Measurements from ENCODE around the gene SYNDIG1. TPM values are rescaled to one million over a fixed set of nuclear protein-coding genes. Genes with fewer than 3 reads are reported as not detected.

SYNDIG1 gene
- total RNA-seq, 2 experiments from 2014 or later: not detected

DNA sequence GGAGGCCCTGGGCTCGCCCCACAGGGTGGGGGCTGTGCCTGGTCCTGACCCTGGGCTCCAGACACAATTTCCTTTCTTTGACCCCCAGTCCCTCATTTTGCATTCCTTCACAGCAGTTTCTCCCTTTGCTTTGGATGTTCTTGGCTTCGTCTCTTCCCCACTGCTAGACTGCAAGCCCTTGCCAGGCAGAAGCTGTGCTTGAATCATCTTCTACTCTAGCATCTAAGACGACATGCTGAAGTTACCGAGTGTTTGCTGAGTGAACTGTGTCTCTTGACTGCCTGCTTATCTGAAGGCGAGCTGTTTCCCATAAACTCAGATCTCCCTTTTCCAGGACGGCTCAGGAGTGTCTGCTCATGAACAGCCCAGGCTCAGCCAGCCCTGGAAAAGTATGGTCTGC, 14.3 kb upstream of the SYNDIG1 start:
- intact Hi-C loops (cut with DNase I, micrococcal nuclease): no loop called here
- Mint-ChIP-seq H3K4me3 (no peak overlapping the region), H3K27ac (no peak overlapping the region), H3K27me3 (no peaks in the 10 kb centered on the region), H3K9me3 (no peaks in the 10 kb centered on the region), H3K36me3 (ENCODE audit: low read depth) (no peaks in the 10 kb centered on the region), H3K4me1 (ENCODE audit: low read depth) (peaks cover 7% of the 10 kb centered on the region)
- Histone ChIP-seq H3K4me3 (ENCODE audit: low read length) (no peak overlapping the region), H3K36me3 (ENCODE audit: insufficient read depth, low read length) (no peaks in the 10 kb centered on the region), H3K27me3 (ENCODE audit: control insufficient read depth in 1 of 2, insufficient read depth in 2 of 2, low read length in 2 of 2) (no peaks in the 10 kb centered on the region), H3K4me1 (ENCODE audit: insufficient read depth, low read length) (no peaks in the 10 kb centered on the region), H3K27ac (ENCODE audit: low read depth in 1 of 2, low read length in 2 of 2) (no peak overlapping the region), H3K9me3 (ENCODE audit: control insufficient read depth in 1 of 2, insufficient read depth in 1 of 2, low read length in 2 of 2) (no peaks in the 10 kb centered on the region)
- TF ChIP-seq, protein P1, sequence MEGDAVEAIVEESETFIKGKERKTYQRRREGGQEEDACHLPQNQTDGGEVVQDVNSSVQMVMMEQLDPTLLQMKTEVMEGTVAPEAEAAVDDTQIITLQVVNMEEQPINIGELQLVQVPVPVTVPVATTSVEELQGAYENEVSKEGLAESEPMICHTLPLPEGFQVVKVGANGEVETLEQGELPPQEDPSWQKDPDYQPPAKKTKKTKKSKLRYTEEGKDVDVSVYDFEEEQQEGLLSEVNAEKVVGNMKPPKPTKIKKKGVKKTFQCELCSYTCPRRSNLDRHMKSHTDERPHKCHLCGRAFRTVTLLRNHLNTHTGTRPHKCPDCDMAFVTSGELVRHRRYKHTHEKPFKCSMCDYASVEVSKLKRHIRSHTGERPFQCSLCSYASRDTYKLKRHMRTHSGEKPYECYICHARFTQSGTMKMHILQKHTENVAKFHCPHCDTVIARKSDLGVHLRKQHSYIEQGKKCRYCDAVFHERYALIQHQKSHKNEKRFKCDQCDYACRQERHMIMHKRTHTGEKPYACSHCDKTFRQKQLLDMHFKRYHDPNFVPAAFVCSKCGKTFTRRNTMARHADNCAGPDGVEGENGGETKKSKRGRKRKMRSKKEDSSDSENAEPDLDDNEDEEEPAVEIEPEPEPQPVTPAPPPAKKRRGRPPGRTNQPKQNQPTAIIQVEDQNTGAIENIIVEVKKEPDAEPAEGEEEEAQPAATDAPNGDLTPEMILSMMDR (IDR thresholded peaks at IDR 0.05): no peak
- ChIA-PET CTCF (no interaction called here), POLR2A (no interaction called here)
- ATAC-seq (ENCODE audit: poor library complexity): no peak
- DNase-seq: no peak

DNA sequence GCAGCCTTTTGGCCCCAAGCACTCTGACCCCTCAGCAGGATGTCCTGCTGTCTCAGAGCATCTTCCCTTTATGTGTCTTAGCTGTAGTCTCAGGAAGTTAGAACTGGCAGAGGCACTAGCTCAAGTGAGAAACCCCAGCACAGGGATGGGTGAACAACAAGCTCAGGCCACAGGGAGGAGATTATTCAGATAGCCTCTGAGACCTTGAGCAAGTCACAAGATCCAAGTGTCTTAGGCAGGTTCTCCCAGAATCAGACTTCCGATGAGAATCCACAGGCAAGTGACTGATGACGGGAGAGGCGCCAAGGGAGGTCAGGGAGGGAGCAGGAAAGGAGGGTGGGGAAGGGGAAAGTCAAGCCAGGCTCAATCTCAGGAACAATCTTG, 13.0 kb upstream of the SYNDIG1 start:
- no peaks in the 10 kb centered on the region for H3K27me3 ChIP-seq (ENCODE audit: control insufficient read depth in 1 of 2, insufficient read depth in 2 of 2, low read length in 2 of 2)
- H3K9me3 ChIP-seq (ENCODE audit: control insufficient read depth in 1 of 2, insufficient read depth in 1 of 2, low read length in 2 of 2): no peaks in the 10 kb centered on the region
- Mint-ChIP-seq H3K27me3 (no peaks in the 10 kb centered on the region), H3K9me3 (no peaks in the 10 kb centered on the region), H3K4me1 (ENCODE audit: low read depth) (peaks cover 7% of the 10 kb centered on the region), H3K36me3 (ENCODE audit: low read depth) (no peaks in the 10 kb centered on the region), H3K27ac (no peak overlapping the region), H3K4me3 (no peak overlapping the region)
- ChIA-PET CTCF (no interaction called here), POLR2A (no interaction called here)
- DNase-seq: no peak
- no peaks in the 10 kb centered on the region for H3K4me1 ChIP-seq (ENCODE audit: insufficient read depth, low read length)
- H3K27ac ChIP-seq (ENCODE audit: low read depth in 1 of 2, low read length in 2 of 2): no peak overlapping the region
- TF ChIP-seq, protein P1 (IDR thresholded peaks at IDR 0.05): no peak
- intact Hi-C loops (cut with DNase I, micrococcal nuclease): no loop called here
- H3K36me3 ChIP-seq (ENCODE audit: insufficient read depth, low read length): no peaks in the 10 kb centered on the region
- ATAC-seq (ENCODE audit: poor library complexity): no peak
- H3K4me3 ChIP-seq (ENCODE audit: low read length): no peak overlapping the region

DNA sequence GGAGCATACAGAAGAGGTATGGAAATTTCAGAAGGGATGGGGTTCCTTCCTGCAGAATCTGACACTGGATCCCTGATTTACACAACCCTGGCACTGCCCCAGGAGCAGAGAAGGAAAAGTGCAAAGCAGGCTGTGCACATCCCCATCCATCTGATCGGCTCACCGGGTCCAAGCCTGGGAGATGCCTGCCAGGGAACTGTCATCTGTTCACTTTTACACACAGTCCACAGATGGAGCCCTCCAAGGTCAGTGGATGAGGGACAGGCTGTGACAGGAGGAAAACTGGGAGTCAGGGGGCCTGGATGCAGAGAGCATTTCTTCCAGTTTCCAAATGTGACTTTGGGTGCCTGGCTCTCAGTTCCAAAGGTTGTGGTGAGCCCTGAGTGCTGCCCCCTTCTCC, 11.0 kb upstream of the SYNDIG1 start:
- H3K36me3 ChIP-seq (ENCODE audit: insufficient read depth, low read length): no peaks in the 10 kb centered on the region
- TF ChIP-seq, protein P1 (IDR thresholded peaks at IDR 0.05): no peak
- no peaks in the 10 kb centered on the region for H3K27me3 Mint-ChIP-seq
- H3K27ac Mint-ChIP-seq: no peak overlapping the region
- DNase-seq (no peak), ATAC-seq (ENCODE audit: poor library complexity) (no peak)
- H3K4me1 ChIP-seq (ENCODE audit: insufficient read depth, low read length): no peaks in the 10 kb centered on the region
- ChIA-PET CTCF (no interaction called here), POLR2A (no interaction called here)
- H3K9me3 Mint-ChIP-seq: no peaks in the 10 kb centered on the region
- peaks cover 7% of the 10 kb centered on the region for H3K4me1 Mint-ChIP-seq (ENCODE audit: low read depth)
- no peaks in the 10 kb centered on the region for H3K27me3 ChIP-seq (ENCODE audit: control insufficient read depth in 1 of 2, insufficient read depth in 2 of 2, low read length in 2 of 2)
- H3K27ac ChIP-seq (ENCODE audit: low read depth in 1 of 2, low read length in 2 of 2): no peak overlapping the region
- H3K9me3 ChIP-seq (ENCODE audit: control insufficient read depth in 1 of 2, insufficient read depth in 1 of 2, low read length in 2 of 2): no peaks in the 10 kb centered on the region
- no peak overlapping the region for H3K4me3 Mint-ChIP-seq
- H3K36me3 Mint-ChIP-seq (ENCODE audit: low read depth): no peaks in the 10 kb centered on the region
- intact Hi-C loops (cut with DNase I, micrococcal nuclease): no loop called here
- H3K4me3 ChIP-seq (ENCODE audit: low read length): no peak overlapping the region
